Measurements from ENCODE around the gene P2RY4.

The P2RY4 gene

GRCh38 chrX:70260104-70260503 lies at the start of gene P2RY4:
TSS of gene P2RY4 (minus strand) at chrX:70260204. CDS start at chrX:70259624, 580 bp downstream.
- Histone ChIP-seq H3K4me2 (no peak within 1 kb of the TSS), H3K4me3 (no peak within 1 kb of the TSS), H3K4me1 (no peaks in the 10 kb centered on the region), H3K9me3 (replicated peaks in 1 of 11) (peaks cover 0 to 10% (median 0%) of the 10 kb centered on the region in 11 experiments; a peak in 4 of 22 replicates), H3K27ac (no peak within 1 kb of the TSS), H3K27me3 (peaks cover 59 to 93% (median 84%) of the 10 kb centered on the region in 11 experiments), H4K20me1 (peaks cover 0 to 7% (median 0%) of the 10 kb centered on the region in 11 experiments; a peak in 4 of 22 replicates), H3K9ac (no peak within 1 kb of the TSS), H3K36me3 (no peaks in the 10 kb centered on the region)
- no peak for TF ChIP-seq Cebpa-rat (IDR thresholded peaks at IDR 0.05)

- H3K27me3 ChIP-seq: peaks cover 59 to 80% (median 74%) of the 10 kb centered on the region in 11 experiments
- H3K9ac ChIP-seq: no peak overlapping the region
- peaks cover 0 to 79% (median 56%) of the 10 kb centered on the region in 11 experiments; a peak in 17 of 22 replicates for H3K36me3 ChIP-seq
- TF ChIP-seq Cebpa-rat (IDR thresholded peaks at IDR 0.05): no peak
- no peak overlapping the region for H3K4me3 ChIP-seq
- peaks cover 0 to 5% (median 0%) of the 10 kb centered on the region in 11 experiments; a peak in 3 of 22 replicates for H4K20me1 ChIP-seq
- H3K27ac ChIP-seq: no peak overlapping the region
- no peak overlapping the region for H3K4me2 ChIP-seq
- no peaks in the 10 kb centered on the region for H3K4me1 ChIP-seq
- H3K9me3 ChIP-seq (replicated peaks in 1 of 11): no peaks in the 10 kb centered on the region
These were observed 41.7 kb upstream of the P2RY4 start for GRCh38 chrX:70301716-70302115.

GRCh38 chrX:70293621-70294020 lies 33.6 kb upstream of the P2RY4 start:
- peaks cover 57 to 97% (median 86%) of the 10 kb centered on the region in 11 experiments for H3K27me3 ChIP-seq
- no peak for TF ChIP-seq Cebpa-rat (IDR thresholded peaks at IDR 0.05)
- peaks cover 0 to 28% (median 19%) of the 10 kb centered on the region in 10 experiments; a peak in 14 of 20 replicates for H3K4me1 ChIP-seq
- no peak overlapping the region for H3K27ac ChIP-seq
- no peak overlapping the region for H3K4me2 ChIP-seq
- H3K4me3 ChIP-seq: no peak overlapping the region
- H3K9ac ChIP-seq: no peak overlapping the region
- peaks cover 0 to 9% (median 0%) of the 10 kb centered on the region in 11 experiments; a peak in 4 of 22 replicates for H4K20me1 ChIP-seq
- no peaks in the 10 kb centered on the region for H3K9me3 ChIP-seq (replicated peaks in 1 of 11)
- H3K36me3 ChIP-seq: peaks cover 0 to 49% (median 8%) of the 10 kb centered on the region in 11 experiments; a peak in 10 of 22 replicates

GRCh38 chrX:70292788-70293187 lies 32.8 kb upstream of the P2RY4 start:
- Histone ChIP-seq H3K27ac (no peak overlapping the region), H3K27me3 (peaks cover 54 to 97% (median 86%) of the 10 kb centered on the region in 11 experiments), H3K4me1 (peaks cover 0 to 28% (median 19%) of the 10 kb centered on the region in 10 experiments; a peak in 14 of 20 replicates), H3K9me3 (replicated peaks in 1 of 11) (no peaks in the 10 kb centered on the region), H3K9ac (no peak overlapping the region), H3K4me3 (no peak overlapping the region), H4K20me1 (peaks cover 0 to 4% (median 0%) of the 10 kb centered on the region in 11 experiments; a peak in 4 of 22 replicates), H3K4me2 (peak overlapping the region in 4 of 11 experiments; percentile 31 to 63 (median 57); a peak in 5 of 22 replicates), H3K36me3 (peaks cover 0 to 45% (median 6%) of the 10 kb centered on the region in 11 experiments; a peak in 12 of 22 replicates)
- TF ChIP-seq Cebpa-rat (IDR thresholded peaks at IDR 0.05): no peak

- Histone ChIP-seq H3K36me3 (peaks cover 4 to 55% (median 21%) of the 10 kb centered on the region in 11 experiments; a peak in 20 of 22 replicates), H3K9me3 (replicated peaks in 1 of 11) (no peaks in the 10 kb centered on the region), H3K4me3 (peak within 1 kb of the TSS; percentile 61 to 78 (median 72)), H3K4me2 (peak within 1 kb of the TSS; percentile 61 to 79 (median 70)), H3K27ac (peak within 1 kb of the TSS in 10 of 11 experiments; percentile 59 to 85 (median 78); a peak in 20 of 22 replicates), H3K4me1 (peaks cover 0 to 28% (median 19%) of the 10 kb centered on the region in 10 experiments; a peak in 14 of 20 replicates), H3K27me3 (peaks cover 71 to 98% (median 93%) of the 10 kb centered on the region in 11 experiments), H3K9ac (peak within 1 kb of the TSS; percentile 71 to 85 (median 82)), H4K20me1 (peaks cover 0 to 4% (median 0%) of the 10 kb centered on the region in 11 experiments; a peak in 3 of 22 replicates)
- TF ChIP-seq Cebpa-rat (IDR thresholded peaks at IDR 0.05): no peak
These were observed 30.1 kb upstream of the P2RY4 start, which contains the start of the genes KIF4A and PDZD11 for GRCh38 chrX:70289793-70290770. TSS of gene KIF4A (plus strand) at chrX:70290104. CDS start at chrX:70290459, 355 bp downstream. TSS of gene PDZD11 (minus strand) at chrX:70289927. CDS start at chrX:70289341, 586 bp downstream.

GRCh38 chrX:70289168-70289792 lies 29.3 kb upstream of the P2RY4 start:
- peaks cover 0 to 47% (median 20%) of the 10 kb centered on the region in 11 experiments; a peak in 19 of 22 replicates for H3K36me3 ChIP-seq
- TF ChIP-seq Cebpa-rat (IDR thresholded peaks at IDR 0.05): no peak
- H3K4me1 ChIP-seq: peaks cover 0 to 28% (median 19%) of the 10 kb centered on the region in 10 experiments; a peak in 14 of 20 replicates
- H3K9me3 ChIP-seq (replicated peaks in 1 of 11): no peaks in the 10 kb centered on the region
- peak overlapping the region; percentile 61 to 78 (median 72) for H3K4me3 ChIP-seq
- H3K4me2 ChIP-seq: peak overlapping the region; percentile 61 to 79 (median 69)
- H4K20me1 ChIP-seq: no peaks in the 10 kb centered on the region; a peak in 2 of 22 replicates
- peak overlapping the region in 10 of 11 experiments; percentile 59 to 85 (median 76); a peak in 19 of 22 replicates for H3K27ac ChIP-seq
- peaks cover 78 to 98% (median 94%) of the 10 kb centered on the region in 11 experiments for H3K27me3 ChIP-seq
- peak overlapping the region; percentile 71 to 85 (median 82) for H3K9ac ChIP-seq

- Histone ChIP-seq H3K9me3 (replicated peaks in 1 of 11) (peaks cover 0 to 13% (median 0%) of the 10 kb centered on the region in 11 experiments; a peak in 4 of 22 replicates), H3K27ac (no peak within 1 kb of the TSS), H4K20me1 (no peaks in the 10 kb centered on the region; a peak in 1 of 22 replicates), H3K4me3 (no peak within 1 kb of the TSS), H3K9ac (no peak within 1 kb of the TSS), H3K4me1 (no peaks in the 10 kb centered on the region), H3K4me2 (no peak within 1 kb of the TSS), H3K27me3 (peaks cover 53 to 99% (median 91%) of the 10 kb centered on the region in 11 experiments), H3K36me3 (peaks cover 0 to 41% (median 14%) of the 10 kb centered on the region in 11 experiments; a peak in 15 of 22 replicates)
- no peak for TF ChIP-seq Cebpa-rat (IDR thresholded peaks at IDR 0.05)
These were observed 21.9 kb upstream of the P2RY4 start, which contains the start of gene RAB41 for GRCh38 chrX:70281951-70282350. TSS of gene RAB41 (plus strand) at chrX:70282172. CDS start at chrX:70282218, 46 bp downstream.

GRCh38 chrX:70280573-70280972 lies 20.6 kb upstream of the P2RY4 start:
- Histone ChIP-seq H3K9ac (no peak overlapping the region), H4K20me1 (peaks cover 0 to 2% (median 0%) of the 10 kb centered on the region in 11 experiments; a peak in 1 of 22 replicates), H3K4me3 (no peak overlapping the region), H3K4me1 (no peaks in the 10 kb centered on the region), H3K36me3 (peaks cover 0 to 28% (median under 1%) of the 10 kb centered on the region in 11 experiments; a peak in 6 of 22 replicates), H3K27me3 (peaks cover 40 to 99% (median 84%) of the 10 kb centered on the region in 11 experiments), H3K27ac (no peak overlapping the region), H3K4me2 (no peak overlapping the region), H3K9me3 (replicated peaks in 1 of 11) (peaks cover 0 to 13% (median 0%) of the 10 kb centered on the region in 11 experiments; a peak in 4 of 22 replicates)
- TF ChIP-seq Cebpa-rat (IDR thresholded peaks at IDR 0.05): no peak
